Mesendoderm (in vitro differentiated cells): ENCODE measurements around the gene KCND3.
A peak's percentile ranks its signal among the peaks of the same experiment; 100 is the strongest.

Experiments
- DNase-seq: peaks from one replicate; pipeline ENCODE4 v3.0.0; 2013
- H2AK5ac ChIP-seq: 2 replicates; pipeline ENCODE4 v1.6.1; 2013; ENCODE audit warnings: low read length, inconsistent platforms
- H2BK120ac ChIP-seq: 2 replicates; pipeline ENCODE4 v1.6.1; 2013; ENCODE audit warnings: low read depth, mild to moderate bottlenecking, low read length, moderate library complexity, mixed read lengths
- H2BK15ac ChIP-seq: replicated peaks from 2 replicates; pipeline ENCODE4 v1.6.1; 2013; ENCODE audit warnings: low read depth, mild to moderate bottlenecking, moderate library complexity
- H2BK5ac ChIP-seq: 2 replicates; pipeline ENCODE4 v1.6.1; 2013; ENCODE audit warnings: low read length, inconsistent platforms
- H3K18ac ChIP-seq: 2 replicates; pipeline ENCODE4 v1.6.1; 2013; ENCODE audit warnings: mild to moderate bottlenecking, low read length, mixed read lengths
- H3K23ac ChIP-seq: one replicate; pipeline ENCODE4 v1.6.1; 2013; ENCODE audit warnings: low read length
- H3K27ac ChIP-seq: 2 replicates; pipeline ENCODE4 v1.5.1; 2013; ENCODE audit warnings: low read depth, mild to moderate bottlenecking, inconsistent platforms, low read length, moderate library complexity
- H3K27me3 ChIP-seq: 2 replicates; pipeline ENCODE4 v1.6.1; 2013; ENCODE audit warnings: low read length, control low read depth, mild to moderate bottlenecking, inconsistent platforms; ENCODE audit not compliant: insufficient read depth, poor library complexity
- H3K36me3 ChIP-seq: 2 replicates; pipeline ENCODE4 v1.6.1; 2013; ENCODE audit warnings: low read length, inconsistent platforms; ENCODE audit not compliant: control insufficient read depth, insufficient read depth
- H3K4ac ChIP-seq: one replicate; pipeline ENCODE4 v1.6.1; 2013; ENCODE audit warnings: low read depth, mild to moderate bottlenecking, low read length, moderate library complexity
- H3K4me1 ChIP-seq: 2 replicates; pipeline ENCODE4 v1.6.1; 2013; ENCODE audit warnings: low read depth, low read length, inconsistent platforms; ENCODE audit not compliant: control insufficient read depth
- H3K4me2 ChIP-seq: 2 replicates; pipeline ENCODE4 v1.6.1; 2013; ENCODE audit warnings: low read length
- H3K4me3 ChIP-seq: 2 replicates; pipeline ENCODE4 v1.5.1; 2013; ENCODE audit warnings: mild to moderate bottlenecking, low read length
- H3K56ac ChIP-seq: one replicate; pipeline ENCODE4 v1.6.1; 2013; ENCODE audit warnings: low read length
- H3K79me1 ChIP-seq: 2 replicates; pipeline ENCODE4 v1.6.1; 2013; ENCODE audit warnings: low read length, inconsistent platforms
- H3K79me2 ChIP-seq: 2 replicates; pipeline ENCODE4 v1.6.1; 2013; ENCODE audit warnings: mild to moderate bottlenecking, low read length; ENCODE audit not compliant: control insufficient read depth, insufficient read depth
- H3K9ac ChIP-seq: 2 replicates; pipeline ENCODE4 v1.6.1; 2013; ENCODE audit warnings: low read length, inconsistent platforms
- H4K5ac ChIP-seq: one replicate; pipeline ENCODE4 v1.6.1; 2013; ENCODE audit warnings: low read length
- H4K8ac ChIP-seq: one replicate; pipeline ENCODE4 v1.6.1; 2013; ENCODE audit warnings: low read depth, mild to moderate bottlenecking, control low read depth, low read length, moderate library complexity
- WGBS: extraction: QIAGEN DNeasy Blood & Tissue Kit; methylation state at CpG from one replicate; pipeline ENCODE4 v1.1.7; 2013; ENCODE audit warnings: low lambda C conversion rate, missing lambda C conversion rate; ENCODE audit not compliant: insufficient coverage; ENCODE audit errors: extremely low coverage; 5-methylcytosine and 5-hydroxymethylcytosine counted together

Gene KCND3

GRCh38 chr1:111827946-111828345 lies 161.5 kb downstream of the KCND3 start:
- Histone ChIP-seq H2BK5ac (no peak overlapping the region), H3K4me3 (no peak overlapping the region), H3K56ac (no peak overlapping the region), H3K4me1 (no peaks in the 10 kb centered on the region), H4K5ac (no peak overlapping the region), H3K79me1 (no peaks in the 10 kb centered on the region), H2BK120ac (no peak overlapping the region), H3K36me3 (no peaks in the 10 kb centered on the region), H3K4me2 (no peak overlapping the region), H3K27me3 (no peaks in the 10 kb centered on the region), H3K9ac (no peak overlapping the region), H2BK15ac (no peak overlapping the region), H3K18ac (no peak overlapping the region), H3K79me2 (no peaks in the 10 kb centered on the region), H2AK5ac (no peak overlapping the region), H3K23ac (no peak overlapping the region), H4K8ac (no peak overlapping the region), H3K4ac (no peak overlapping the region), H3K27ac (no peak overlapping the region)
- DNase-seq = no peak
- WGBS = no CpG with 5 or more reads among the region's 6 CpGs

- H2BK15ac ChIP-seq = no peak overlapping the region
- H3K27me3 ChIP-seq = no peaks in the 10 kb centered on the region
- no peak overlapping the region for H2BK120ac ChIP-seq
- H2AK5ac ChIP-seq = no peak overlapping the region
- H4K5ac ChIP-seq = no peak overlapping the region
- no peaks in the 10 kb centered on the region for H3K79me1 ChIP-seq
- H3K27ac ChIP-seq = no peak overlapping the region
- no peaks in the 10 kb centered on the region for H3K4me1 ChIP-seq
- H3K23ac ChIP-seq = no peak overlapping the region
- H3K9ac ChIP-seq = no peak overlapping the region
- H3K79me2 ChIP-seq = no peaks in the 10 kb centered on the region
- no peak for DNase-seq
- no peak overlapping the region for H3K4me3 ChIP-seq
- H3K18ac ChIP-seq = no peak overlapping the region
- H4K8ac ChIP-seq = no peak overlapping the region
- no peaks in the 10 kb centered on the region for H3K36me3 ChIP-seq
- H3K4ac ChIP-seq = no peak overlapping the region
- H3K4me2 ChIP-seq = no peak overlapping the region
- no CpG with 5 or more reads among the region's 4 CpGs for WGBS
- no peak overlapping the region for H3K56ac ChIP-seq
- H2BK5ac ChIP-seq = no peak overlapping the region
These were observed 163.2 kb downstream of the KCND3 start for GRCh38 chr1:111826278-111826677.

- no peak overlapping the region for H2AK5ac ChIP-seq
- H4K8ac ChIP-seq = no peak overlapping the region
- no peak overlapping the region for H2BK15ac ChIP-seq
- H3K56ac ChIP-seq = no peak overlapping the region
- no peak overlapping the region for H2BK5ac ChIP-seq
- no peaks in the 10 kb centered on the region for H3K79me1 ChIP-seq
- no peak overlapping the region for H3K4ac ChIP-seq
- no peak overlapping the region for H3K4me3 ChIP-seq
- no peaks in the 10 kb centered on the region for H3K79me2 ChIP-seq
- H3K36me3 ChIP-seq = no peaks in the 10 kb centered on the region
- H3K27me3 ChIP-seq = no peaks in the 10 kb centered on the region
- no peak overlapping the region for H4K5ac ChIP-seq
- H3K23ac ChIP-seq = no peak overlapping the region
- no peak overlapping the region for H3K18ac ChIP-seq
- H3K9ac ChIP-seq = no peak overlapping the region
- no peak for DNase-seq
- no peak overlapping the region for H3K27ac ChIP-seq
- no CpG with 5 or more reads among the region's 3 CpGs for WGBS
- H3K4me2 ChIP-seq = no peak overlapping the region
- no peaks in the 10 kb centered on the region for H3K4me1 ChIP-seq
- H2BK120ac ChIP-seq = no peak overlapping the region
These were observed 164.3 kb downstream of the KCND3 start for GRCh38 chr1:111825217-111825616.

- Histone ChIP-seq H3K18ac (no peak overlapping the region), H2AK5ac (no peak overlapping the region), H3K27ac (no peak overlapping the region), H3K4me1 (no peaks in the 10 kb centered on the region), H3K79me2 (no peaks in the 10 kb centered on the region), H4K5ac (no peak overlapping the region), H2BK5ac (no peak overlapping the region), H4K8ac (no peak overlapping the region), H3K23ac (no peak overlapping the region), H3K9ac (no peak overlapping the region), H3K36me3 (no peaks in the 10 kb centered on the region), H3K4ac (no peak overlapping the region), H2BK120ac (no peak overlapping the region), H3K56ac (no peak overlapping the region), H3K27me3 (no peaks in the 10 kb centered on the region), H3K4me3 (no peak overlapping the region), H2BK15ac (no peak overlapping the region), H3K79me1 (no peaks in the 10 kb centered on the region), H3K4me2 (no peak overlapping the region)
- WGBS = 100% methylated on average over 1 of the region's 6 CpGs
- no peak for DNase-seq
These were observed 167.3 kb downstream of the KCND3 start for GRCh38 chr1:111822138-111822537.

GRCh38 chr1:111821121-111821745 lies 168.2 kb downstream of the KCND3 start:
- no CpG with 5 or more reads among the region's 7 CpGs for WGBS
- Histone ChIP-seq H3K4ac (no peak overlapping the region), H4K8ac (no peak overlapping the region), H2BK5ac (no peak overlapping the region), H3K4me3 (no peak overlapping the region), H3K23ac (no peak overlapping the region), H3K79me1 (no peaks in the 10 kb centered on the region), H4K5ac (no peak overlapping the region), H3K27ac (no peak overlapping the region), H3K4me2 (no peak overlapping the region), H3K56ac (no peak overlapping the region), H2BK15ac (no peak overlapping the region), H3K27me3 (no peaks in the 10 kb centered on the region), H3K36me3 (no peaks in the 10 kb centered on the region), H3K18ac (no peak overlapping the region), H3K9ac (no peak overlapping the region), H3K4me1 (no peaks in the 10 kb centered on the region), H3K79me2 (no peaks in the 10 kb centered on the region), H2AK5ac (no peak overlapping the region), H2BK120ac (no peak overlapping the region)
- DNase-seq = peak; percentile 50
